ENCODE data around the gene PAPPA. TPM values are rescaled to one million over a fixed set of nuclear protein-coding genes. Genes with fewer than 3 reads are reported as not detected.

The PAPPA gene
- total and polyA plus RNA-seq, 2 of the 8 experiments (the other 6 are each of a cell fraction or from before 2014, with no cell fraction given), result 0.18 to 0.63 TPM

- Histone ChIP-seq H3K79me1 (ENCODE audit: low read depth, low read length) (no peaks in the 10 kb centered on the region), H3K4me1 (replicated peaks in 1 of 4; ENCODE audit: control insufficient read depth in 3 of 4, insufficient read depth in 4 of 4, low read length in 3 of 4) (peaks cover 2 to 20% (median 14%) of the 10 kb centered on the region in 4 experiments; a peak in 6 of 7 replicates), H3K27ac (ENCODE audit: low read depth, low read length) (no peak overlapping the region), H4K20me1 (replicated peaks in 1 of 2; ENCODE audit: control insufficient read depth in 1 of 2, insufficient read depth in 2 of 2, low read length in 2 of 2) (no peaks in the 10 kb centered on the region), H2AFZ (ENCODE audit: low read length) (no peak overlapping the region), H3K4me2 (ENCODE audit: insufficient read depth in 1 of 2, low read depth in 2 of 2, low read length in 2 of 2) (no peak overlapping the region), H3K14ac (ENCODE audit: insufficient read length) (no peak overlapping the region), H4K5ac (ENCODE audit: insufficient read length, low read depth, low read length) (no peak overlapping the region), H2BK5ac (ENCODE audit: low read depth, low read length) (no peak overlapping the region), H3K79me2 (ENCODE audit: control insufficient read depth in 1 of 2, insufficient read depth in 2 of 2, low read length in 2 of 2) (no peaks in the 10 kb centered on the region), H3K18ac (ENCODE audit: extremely low read depth, low read length) (no peak overlapping the region; the same call in 1 of the 2 replicates), H3K23me2 (ENCODE audit: low read depth, low read length) (no peaks in the 10 kb centered on the region), H3K23ac (ENCODE audit: insufficient read length) (no peak overlapping the region), H2BK120ac (replicated peaks; ENCODE audit: low read depth, low read length) (no peak overlapping the region), H2AK5ac (ENCODE audit: low read depth, low read length) (no peak overlapping the region), H4K91ac (replicated peaks; ENCODE audit: insufficient read length, low read length) (no peak overlapping the region), H4K8ac (ENCODE audit: extremely low read depth, insufficient read depth, low read length) (no peak overlapping the region), H3K9me3 (ENCODE audit: insufficient read depth in 2 of 2, low read depth in 1 of 2, low read length in 1 of 2) (no peaks in the 10 kb centered on the region), H3K27me3 (replicated peaks in 1 of 4; ENCODE audit: control insufficient read depth in 3 of 4, extremely low read depth in 1 of 4, insufficient read depth in 3 of 4, low read length in 3 of 4) (peaks cover 4 to 46% (median 32%) of the 10 kb centered on the region in 4 experiments), H3K9ac (replicated peaks in 1 of 4; ENCODE audit: extremely low read depth in 1 of 4, low read depth in 3 of 4, low read length in 3 of 4) (no peak overlapping the region), H2BK15ac (ENCODE audit: low read length) (no peak overlapping the region), H2BK12ac (ENCODE audit: low read depth, low read length) (no peak overlapping the region; the same call in 1 of the 2 replicates), H3K36me3 (ENCODE audit: control insufficient read depth in 2 of 4, insufficient read depth in 4 of 4, low read length in 3 of 4) (no peaks in the 10 kb centered on the region), H3K4ac (replicated peaks; ENCODE audit: insufficient read length, low read depth, low read length) (no peak overlapping the region), H3K4me3 (ENCODE audit: extremely low read depth in 1 of 4, insufficient read depth in 2 of 4, low read depth in 3 of 4, low read length in 4 of 4) (no peak overlapping the region), H2BK20ac (ENCODE audit: low read length) (peak overlapping the region; percentile 90), H3K56ac (replicated peaks; ENCODE audit: insufficient read length, low read depth, low read length) (no peak overlapping the region)
- POLR2A ChIA-PET (ENCODE audit: partially characterized antibody), result interaction anchor here (0.5 to 2.6 kb wide), 2 partner anchors 9 to 17 kb away, joined by 3 to 10 read pairs; no protein-coding TSS in a partner anchor
- WGBS, 2 experiments (ENCODE audit: extremely low coverage in 1 of 2, insufficient coverage in 1 of 2, insufficient read length in 1 of 2, insufficient replicate concordance in 2 of 2, low coverage in 1 of 2, low lambda C conversion rate in 2 of 2, missing lambda C conversion rate in 1 of 2), result 88% methylated on average over 4 of the region's 4 CpGs; no CpG with 5 or more reads in 1 of the 2 experiments
- FAIRE-seq (no peak), DNase-seq (ENCODE audit: low read depth in 1 of 2, low spot score in 2 of 2) (no peak)
- CTCF ChIA-PET (ENCODE audit: partially characterized antibody), result interaction anchor here (1.3 to 2.4 kb wide), 3 partner anchors 11 to 284 kb away, joined by 5 to 11 read pairs (median 11); no protein-coding TSS in a partner anchor
- TF ChIP-seq POU5F1 (IDR thresholded peaks at IDR 0.05; ENCODE audit: low read depth, low read length) (no peak), HDAC2 (IDR thresholded peaks at IDR 0.05; ENCODE audit: borderline replicate concordance in 1 of 2, low read depth in 2 of 2, low read length in 2 of 2) (no peak), SAP30 (IDR thresholded peaks at IDR 0.05; ENCODE audit: insufficient read depth, insufficient replicate concordance, low read length) (no peak), SIRT6 (IDR thresholded peaks at IDR 0.05; ENCODE audit: low read length) (no peak), GTF2F1 (IDR thresholded peaks at IDR 0.05; ENCODE audit: borderline replicate concordance, low read depth, low read length) (no peak), ATF3 (IDR thresholded peaks at IDR 0.05; ENCODE audit: insufficient read depth, low read depth, low read length) (no peak), RXRA (IDR thresholded peaks at IDR 0.05; ENCODE audit: insufficient read depth, low read depth, low read length) (no peak), SRF (IDR thresholded peaks at IDR 0.05; ENCODE audit: low read depth, low read length) (no peak), ASH2L (IDR thresholded peaks at IDR 0.05; ENCODE audit: low read length) (no peak), BCL11A (IDR thresholded peaks at IDR 0.05; ENCODE audit: low read depth in 2 of 2, low read length in 2 of 2) (no peak), ATF2 (IDR thresholded peaks at IDR 0.05; ENCODE audit: low read length) (no peak)
Observed at GRCh38 chr9:116287721-116288120, 134.1 kb downstream of the PAPPA start.

Measured in H1 (cell line).